ENCODE data around the gene PHOX2A.
A peak's percentile ranks its signal among the peaks of the same experiment; 100 is the strongest.

The PHOX2A gene

GRCh38 chr11:72247584-72247983 lies 3.6 kb upstream of the PHOX2A start:
- no peak for DNase-seq

- no peak for DNase-seq
These were observed 1.4 kb upstream of the PHOX2A start for GRCh38 chr11:72245263-72245816.

GRCh38 chr11:72244361-72245262 lies 636 bp upstream of the PHOX2A start:
- no peak for DNase-seq

GRCh38 chr11:72243173-72244059 lies 560 bp downstream of the PHOX2A start:
- no peak for DNase-seq

GRCh38 chr11:72242141-72242540 lies 1.8 kb downstream of the PHOX2A start:
- DNase-seq, result no peak

- no peak for DNase-seq
These were observed 2.6 kb downstream of the PHOX2A start for GRCh38 chr11:72241291-72241781.

GRCh38 chr11:72240461-72241290 lies 3.3 kb downstream of the PHOX2A start:
- DNase-seq, result no peak

GRCh38 chr11:72239849-72240460 lies 4.0 kb downstream of the PHOX2A start:
- DNase-seq, result no peak

- DNase-seq, result no peak
These were observed 4.6 kb downstream of the PHOX2A start for GRCh38 chr11:72239313-72239848.

GRCh38 chr11:72238492-72239312 lies 5.3 kb downstream of the PHOX2A start:
- no peak for DNase-seq

- DNase-seq, result peak; percentile 44
These were observed 5.9 kb downstream of the PHOX2A start for GRCh38 chr11:72238040-72238450.

- DNase-seq, result no peak
These were observed 6.7 kb downstream of the PHOX2A start for GRCh38 chr11:72237112-72237931.

GRCh38 chr11:72236774-72237111 lies 7.2 kb downstream of the PHOX2A start:
- no peak for DNase-seq

GRCh38 chr11:72236083-72236697 lies 7.8 kb downstream of the PHOX2A start:
- DNase-seq, result no peak

- DNase-seq, result no peak
These were observed 8.5 kb downstream of the PHOX2A start for GRCh38 chr11:72235351-72236057.

- no peak for DNase-seq
These were observed 9.1 kb downstream of the PHOX2A start for GRCh38 chr11:72234920-72235319.

GRCh38 chr11:72234514-72234830 lies 9.5 kb downstream of the PHOX2A start:
- DNase-seq, result no peak

- DNase-seq, result no peak
These were observed 10.0 kb downstream of the PHOX2A start for GRCh38 chr11:72233773-72234513.
